HG03097 (cell line): ENCODE data around the gene TINAGL1.
"Not testable (repeated sequence)": the region's sequence is repeated elsewhere in the genome, so short reads cannot be mapped to it uniquely, and the experiment has no call there.

ENCODE experiments used
- ATAC-seq: cut with Tn5 transposase; IDR thresholded peaks from one replicate; pipeline ENCODE4 v1.9.1; 2021; ENCODE audit not compliant: unreplicated experiment, low FRiP score

Gene TINAGL1

GRCh38 chr1:31583082-31583994, 7.0 kb downstream of the TINAGL1 start:
- ATAC-seq, result no peak

GRCh38 chr1:31583995-31584868, 7.9 kb downstream of the TINAGL1 start:
- no peak for ATAC-seq

- no peak for ATAC-seq
These were observed 8.8 kb downstream of the TINAGL1 start for GRCh38 chr1:31584869-31585735.

GRCh38 chr1:31585736-31586365, 9.5 kb downstream of the TINAGL1 start:
- no peak for ATAC-seq

GRCh38 chr1:31586376-31587327, 10.3 kb downstream of the TINAGL1 start:
- ATAC-seq, result no peak

GRCh38 chr1:31587328-31587699, 11.0 kb downstream of the TINAGL1 start:
- not testable (repeated sequence) for ATAC-seq

GRCh38 chr1:31587720-31588423, 11.6 kb downstream of the TINAGL1 start:
- no peak for ATAC-seq

- ATAC-seq, result no peak
These were observed 12.6 kb downstream of the TINAGL1 start for GRCh38 chr1:31588751-31589515.

GRCh38 chr1:31591425-31592093, 15.2 kb downstream of the TINAGL1 start:
- no peak for ATAC-seq

GRCh38 chr1:31592132-31592531, 15.8 kb downstream of the TINAGL1 start:
- no peak for ATAC-seq

- ATAC-seq, result no peak
These were observed 16.9 kb downstream of the TINAGL1 start for GRCh38 chr1:31593136-31593665.

- ATAC-seq, result no peak
These were observed 17.7 kb downstream of the TINAGL1 start for GRCh38 chr1:31593770-31594632.

GRCh38 chr1:31595836-31596736, 19.8 kb downstream of the TINAGL1 start:
- ATAC-seq, result no peak

GRCh38 chr1:31596737-31597097, 20.4 kb downstream of the TINAGL1 start:
- no peak for ATAC-seq

- ATAC-seq, result no peak
These were observed 22.7 kb downstream of the TINAGL1 start for GRCh38 chr1:31598980-31599379.
